Prostate gland (tissue), 2 donors: Measurements from ENCODE around the gene EHBP1. TPM values are rescaled to one million over a fixed set of nuclear protein-coding genes. Genes with fewer than 3 reads are reported as not detected.
A peak's percentile ranks its signal among the peaks of the same experiment; 100 is the strongest.

Experiments used
- DNase-seq: peaks from one replicate; pipeline ENCODE4 v3.0.0-alpha.2; 2019; ENCODE audit warnings: low spot score
- H3K27ac ChIP-seq, 2 donors: fragments of 200-600 bp; sonication (generic); 2 replicates each; pipeline ENCODE4 v1.5.1; 2017 to 2019
- H3K27me3 ChIP-seq: fragments of 200-600 bp; sonication (generic); replicated peaks from 2 replicates; pipeline ENCODE4 v1.5.1; 2019; ENCODE audit not compliant: insufficient read depth
- H3K36me3 ChIP-seq, 2 donors: fragments of 200-600 bp; sonication (generic); 1 replicate in 1 of 2; 2 replicates in 1 of 2; pipeline versions ENCODE4 v1.5.1 to v1.8.1; 2017 to 2019
- H3K4me1 ChIP-seq: fragments of 200-600 bp; sonication (generic); replicated peaks from 2 replicates; pipeline ENCODE4 v1.5.1; 2019
- H3K4me3 ChIP-seq, 2 donors: fragments of 200-600 bp; sonication (generic); 2 replicates each; pipeline ENCODE4 v1.5.1; 2017 to 2019
- H3K9me3 ChIP-seq: fragments of 200-600 bp; sonication (generic); 2 replicates; pipeline ENCODE4 v1.5.1; 2017
- POLR2A ChIP-seq: fragments of 450-650 bp; IDR thresholded peaks from one replicate; pipeline ENCODE4 v1.6.1; 2016; ENCODE audit warnings: antibody characterized with exemption, mild to moderate bottlenecking
- POLR2AphosphoS5 ChIP-seq: sonication (generic); formaldehyde crosslinking; IDR thresholded peaks from one replicate; pipeline ENCODE4 v1.6.1; 2017; ENCODE audit warnings: antibody characterized with exemption
- WGBS: methylation state at CpG from one replicate; pipeline ENCODE4 v1.1.5; 2018; 5-methylcytosine and 5-hydroxymethylcytosine counted together
- intact Hi-C: fragments of 100-400 bp; cut with DNase I; formaldehyde crosslinking; loops from one replicate; pipeline ENCODE4 v1.14.2; 2022
- total RNA-seq, 2 donors: library from RNA; depleted of rRNA; stranded (reverse); fragments of >200 nt; gene quantifications; one replicate each; pipeline ENCODE4 v1.1.0, GENCODE V29; 2016
- TF ChIP-seq, protein P1 (sequence below), 4 experiments: fragments of 200-600 bp in 2 of 4; fragments of 450-650 bp in 2 of 4; sonication (generic) in 2 of 4; IDR thresholded peaks; 1 replicate in 3 of 4; 2 replicates in 1 of 4; pipeline ENCODE4 v1.5.1; 2016 to 2019; ENCODE audit warnings: antibody characterized with exemption in 4 of 4, mild to moderate bottlenecking in 2 of 4, moderate library complexity in 2 of 4

EHBP1 gene
- total RNA-seq, 2 donors from 2014 or later = 26.5 to 30.3 TPM

DNA sequence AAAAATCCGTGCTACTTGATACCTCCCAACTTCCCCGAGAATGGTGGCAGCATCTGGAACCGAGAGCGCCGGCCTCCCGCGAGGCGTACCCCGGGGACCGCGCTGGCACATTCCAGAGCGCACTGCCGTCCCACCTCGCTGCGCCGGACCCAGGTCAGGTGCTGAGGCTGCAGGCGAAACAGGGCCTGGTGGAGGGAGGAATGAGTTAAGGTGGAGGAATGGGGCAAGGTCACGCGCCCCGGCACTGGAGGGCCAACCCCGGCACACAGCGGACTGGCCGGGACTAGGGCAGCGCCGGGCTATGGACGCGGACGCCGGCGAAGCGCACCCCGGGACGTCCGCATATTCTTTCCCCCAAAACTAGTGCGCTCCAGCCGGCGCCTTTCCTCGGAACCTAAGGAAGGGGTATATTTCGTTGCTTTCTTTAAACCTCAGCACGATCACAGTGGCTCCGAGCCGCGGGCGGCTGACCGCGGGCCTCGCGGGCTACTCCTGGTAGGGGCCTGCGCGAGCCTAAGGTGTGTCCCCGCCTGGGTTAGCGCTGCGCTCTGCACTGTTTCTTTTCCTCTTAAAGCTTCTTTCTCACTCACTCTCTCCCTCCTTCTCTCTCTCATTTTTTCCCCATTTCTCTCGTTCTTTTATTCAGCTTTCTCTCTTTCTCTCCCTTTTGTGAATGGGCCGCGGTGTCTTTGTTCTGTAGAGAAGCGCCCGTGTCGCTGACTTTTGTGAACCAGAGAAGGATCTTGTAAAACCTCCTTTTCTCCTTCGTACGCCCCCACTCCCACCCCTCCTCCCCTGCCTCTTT is 343.1 kb downstream of the EHBP1 start:
- peaks cover 22% of the 10 kb centered on the region for H3K27me3 ChIP-seq
- H3K9me3 ChIP-seq = no peaks in the 10 kb centered on the region
- intact Hi-C loops = no loop called here
- H3K4me3 ChIP-seq = peak overlapping the region in 1 of 2 donors; percentile 30
- H3K36me3 ChIP-seq = no peaks in the 10 kb centered on the region
- no peaks in the 10 kb centered on the region for H3K4me1 ChIP-seq
- WGBS = 14% methylated on average over 61 of the region's 61 CpGs
- H3K27ac ChIP-seq = peak overlapping the region; percentile 63 to 79
- no peak for DNase-seq
- TF ChIP-seq POLR2A (no peak), POLR2AphosphoS5 (peak; percentile 9)
- TF ChIP-seq, protein P1, sequence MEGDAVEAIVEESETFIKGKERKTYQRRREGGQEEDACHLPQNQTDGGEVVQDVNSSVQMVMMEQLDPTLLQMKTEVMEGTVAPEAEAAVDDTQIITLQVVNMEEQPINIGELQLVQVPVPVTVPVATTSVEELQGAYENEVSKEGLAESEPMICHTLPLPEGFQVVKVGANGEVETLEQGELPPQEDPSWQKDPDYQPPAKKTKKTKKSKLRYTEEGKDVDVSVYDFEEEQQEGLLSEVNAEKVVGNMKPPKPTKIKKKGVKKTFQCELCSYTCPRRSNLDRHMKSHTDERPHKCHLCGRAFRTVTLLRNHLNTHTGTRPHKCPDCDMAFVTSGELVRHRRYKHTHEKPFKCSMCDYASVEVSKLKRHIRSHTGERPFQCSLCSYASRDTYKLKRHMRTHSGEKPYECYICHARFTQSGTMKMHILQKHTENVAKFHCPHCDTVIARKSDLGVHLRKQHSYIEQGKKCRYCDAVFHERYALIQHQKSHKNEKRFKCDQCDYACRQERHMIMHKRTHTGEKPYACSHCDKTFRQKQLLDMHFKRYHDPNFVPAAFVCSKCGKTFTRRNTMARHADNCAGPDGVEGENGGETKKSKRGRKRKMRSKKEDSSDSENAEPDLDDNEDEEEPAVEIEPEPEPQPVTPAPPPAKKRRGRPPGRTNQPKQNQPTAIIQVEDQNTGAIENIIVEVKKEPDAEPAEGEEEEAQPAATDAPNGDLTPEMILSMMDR (IDR thresholded peaks at IDR 0.05) = no peak

DNA sequence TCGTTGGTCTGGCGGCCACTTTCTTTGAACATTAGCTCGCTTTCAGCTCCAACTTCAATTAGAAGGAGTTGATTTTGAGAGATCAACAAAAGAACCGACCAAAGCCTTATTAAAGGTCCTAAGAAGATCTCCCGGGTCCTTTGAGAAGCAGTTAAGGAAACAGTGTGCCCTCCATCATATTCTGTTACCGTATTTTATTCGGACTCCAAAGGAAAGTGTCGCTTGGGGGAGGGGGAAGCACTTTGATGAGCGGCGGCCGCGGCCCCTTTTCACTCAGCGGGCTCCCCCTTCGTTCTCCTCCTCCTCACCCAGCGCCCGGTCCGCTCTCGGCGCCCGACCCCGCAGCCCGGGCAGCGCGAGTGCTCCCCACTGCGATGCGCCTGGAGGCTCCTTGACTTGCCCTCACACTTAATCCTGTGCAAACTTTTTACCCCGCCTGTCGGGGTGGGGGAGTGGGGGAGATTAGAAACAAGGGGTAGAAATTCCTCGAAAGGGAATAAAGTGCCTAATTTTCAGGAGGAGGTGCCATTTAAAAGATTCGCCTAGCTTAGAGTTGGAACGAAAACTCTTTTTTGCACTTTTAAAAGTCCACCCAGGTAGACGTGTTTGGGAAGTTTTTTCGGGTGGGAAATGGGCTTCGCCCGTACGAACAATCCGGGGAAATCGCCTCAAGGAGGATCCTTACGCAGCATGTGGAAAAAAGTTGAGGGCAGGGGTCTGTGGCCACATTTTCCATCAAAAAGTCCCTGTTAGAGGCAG is 343.9 kb downstream of the EHBP1 start:
- Histone ChIP-seq H3K9me3 (no peaks in the 10 kb centered on the region), H3K4me3 (peak overlapping the region; percentile 30 to 49), H3K27me3 (peaks cover 23% of the 10 kb centered on the region), H3K36me3 (no peaks in the 10 kb centered on the region), H3K4me1 (no peaks in the 10 kb centered on the region), H3K27ac (peak overlapping the region; percentile 63 to 79)
- WGBS = 10% methylated on average over 39 of the region's 39 CpGs
- DNase-seq = no peak
- intact Hi-C loops = no loop called here
- TF ChIP-seq POLR2AphosphoS5 (no peak), POLR2A (no peak)
- TF ChIP-seq, protein P1 (IDR thresholded peaks at IDR 0.05) = no peak

DNA sequence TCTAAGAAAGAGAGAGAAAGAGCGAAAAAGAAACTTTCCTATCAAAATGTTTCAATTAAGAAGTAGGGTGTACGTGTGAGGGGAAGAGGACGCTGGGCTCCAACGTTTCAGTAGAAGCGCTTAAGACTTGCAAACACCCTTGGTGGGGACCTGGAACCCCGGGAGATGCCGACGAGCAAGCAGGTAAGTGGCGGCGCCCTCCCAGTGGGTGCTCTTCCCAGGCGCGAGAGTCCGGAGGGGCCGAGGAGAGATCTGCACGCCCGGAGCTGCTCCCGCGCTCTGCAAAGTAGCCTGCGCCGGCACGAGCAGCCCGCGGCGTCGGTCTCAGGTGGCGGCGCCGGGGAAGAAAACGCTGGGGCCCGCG is 344.4 kb downstream of the EHBP1 start:
- H3K9me3 ChIP-seq = no peaks in the 10 kb centered on the region
- peaks cover 29% of the 10 kb centered on the region for H3K27me3 ChIP-seq
- no peak for DNase-seq
- peak overlapping the region; percentile 30 to 49 for H3K4me3 ChIP-seq
- 4% methylated on average over 10 of the region's 31 CpGs for WGBS
- intact Hi-C loops = no loop called here
- no peaks in the 10 kb centered on the region for H3K4me1 ChIP-seq
- no peaks in the 10 kb centered on the region for H3K36me3 ChIP-seq
- no peak for TF ChIP-seq POLR2AphosphoS5
- TF ChIP-seq, protein P1 (IDR thresholded peaks at IDR 0.05) = no peak
- peak overlapping the region; percentile 63 to 79 for H3K27ac ChIP-seq

DNA sequence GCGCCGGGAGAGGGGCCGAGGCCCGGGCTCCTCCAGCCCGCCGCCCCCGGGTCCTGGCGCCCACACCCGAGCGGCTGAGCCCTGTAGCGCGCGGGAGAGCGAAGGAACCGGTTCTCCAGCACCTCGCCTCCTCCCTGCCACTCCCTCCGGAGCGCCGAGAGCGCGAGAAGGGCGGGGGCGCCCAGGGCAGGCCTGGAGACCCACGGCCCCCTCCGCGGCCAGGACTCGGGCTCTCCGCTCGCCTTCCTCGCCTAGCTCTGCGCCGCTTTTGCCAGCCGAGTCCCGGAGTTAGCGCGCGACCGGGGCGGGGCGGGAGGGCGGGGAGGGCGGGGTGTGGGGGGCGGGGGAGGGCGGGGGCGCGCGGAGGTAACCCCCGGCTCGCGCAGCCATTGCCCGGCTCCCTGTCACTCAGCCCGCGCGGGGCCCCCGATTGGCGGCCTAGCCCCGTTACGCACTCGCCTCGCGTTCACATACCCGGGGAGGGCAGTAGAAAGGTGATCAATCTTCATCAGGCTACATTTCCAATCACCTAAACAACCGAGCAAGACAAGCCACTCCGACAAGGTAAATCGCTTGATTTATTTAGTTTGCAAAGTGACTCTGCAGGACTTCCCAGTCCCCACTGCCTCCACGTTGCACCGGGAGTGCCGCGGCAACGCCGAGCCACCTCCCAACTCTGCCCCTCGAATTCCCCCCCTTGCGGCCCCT is 345.0 kb downstream of the EHBP1 start, which contains the start of gene OTX1:
Gene OTX1 (plus strand): TSS at position 497 of the 708 bp plus-strand sequence. CDS start 2,161 bp downstream, outside the sequence.
- whole genome bisulfite sequencing = 1% methylated on average over 61 of the region's 73 CpGs
- Histone ChIP-seq H3K36me3 (no peaks in the 10 kb centered on the region), H3K9me3 (no peaks in the 10 kb centered on the region), H3K27me3 (peaks cover 34% of the 10 kb centered on the region), H3K4me3 (peak within 1 kb of the TSS; percentile 30 to 49), H3K4me1 (no peaks in the 10 kb centered on the region), H3K27ac (peak within 1 kb of the TSS; percentile 63 to 79)
- intact Hi-C loops = no loop called here
- peak; percentile 58 for DNase-seq
- TF ChIP-seq POLR2A (no peak), POLR2AphosphoS5 (no peak)
- TF ChIP-seq, protein P1 (IDR thresholded peaks at IDR 0.05) = no peak
